Measurements from ENCODE around the gene SIL1.

The SIL1 gene

DNA sequence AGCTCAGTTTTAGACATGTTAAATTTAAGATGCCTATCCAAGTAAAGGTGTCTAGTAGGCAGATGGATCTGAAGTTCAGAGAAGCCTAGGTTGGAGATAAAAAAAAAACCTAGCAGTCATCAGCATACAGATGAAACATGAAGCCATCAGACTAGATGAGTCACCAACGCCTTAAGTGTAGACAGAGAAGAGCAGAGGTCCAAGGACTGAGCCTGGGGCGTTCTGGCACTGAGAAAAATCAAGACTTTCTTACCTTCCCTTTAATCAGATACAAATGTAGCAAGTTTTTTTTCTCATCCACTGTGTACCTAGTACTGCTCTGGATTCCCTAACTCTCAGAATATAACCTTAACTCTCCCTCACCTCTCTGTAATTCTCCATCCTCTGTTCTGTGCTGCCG lies 97.3 kb downstream of the SIL1 start:
- Histone ChIP-seq H3K27me3 (replicated peaks in 2 of 5; ENCODE audit: control insufficient read depth in 4 of 5, insufficient read depth in 5 of 5, low read length in 4 of 5) (no peaks in the 10 kb centered on the region), H3K27ac (ENCODE audit: insufficient read depth in 1 of 2, low read depth in 1 of 2, low read length in 2 of 2, poor library complexity in 1 of 2, severe bottlenecking in 2 of 2) (no peak overlapping the region)
- DNase-seq: no peak

DNA sequence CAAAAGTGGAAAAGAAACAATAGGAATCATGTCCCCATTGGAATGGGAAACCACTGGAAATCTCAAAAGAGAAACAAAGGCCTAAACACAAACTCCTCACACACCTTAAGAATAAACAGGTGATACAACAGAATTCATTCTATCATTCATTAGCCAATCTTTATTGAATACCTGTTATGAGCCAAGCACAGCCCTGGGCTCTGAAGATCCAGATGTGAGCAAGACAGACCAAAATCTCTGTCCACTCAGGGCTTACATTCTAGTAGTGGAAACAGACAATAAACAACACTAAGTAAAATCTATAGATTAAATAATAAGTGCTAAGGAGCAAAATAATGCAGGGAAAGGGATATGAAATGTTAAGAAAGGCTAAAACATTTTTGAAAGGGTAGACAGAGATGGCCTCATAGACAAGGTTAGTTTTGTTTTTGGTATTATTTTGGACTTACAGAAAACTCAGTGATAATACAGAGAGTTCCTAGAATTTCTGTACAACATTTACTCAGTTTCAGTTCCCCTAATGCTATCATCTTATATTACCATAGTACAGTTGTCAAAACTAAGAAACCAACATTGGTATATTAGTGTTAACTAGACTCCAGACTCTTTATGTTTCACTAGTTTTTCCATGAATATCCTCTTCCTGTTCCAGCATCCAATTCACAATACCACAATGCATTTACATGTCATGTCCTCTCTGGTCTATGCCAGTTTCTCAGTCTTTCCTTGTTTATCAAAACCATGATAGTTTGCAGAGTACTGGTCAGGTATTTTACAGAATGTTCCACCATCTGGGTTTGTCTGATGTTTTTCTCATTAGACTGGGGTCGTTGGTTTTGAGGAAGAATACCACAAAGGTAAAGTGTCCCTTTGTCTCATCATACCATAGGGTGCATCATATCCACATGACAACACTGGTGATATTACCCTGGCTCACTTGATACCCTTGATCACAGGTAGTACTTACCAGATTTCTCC lies 103.7 kb downstream of the SIL1 start:
- H3K4me3 ChIP-seq (ENCODE audit: control insufficient read depth in 1 of 7, extremely low read depth in 1 of 7, insufficient read depth in 4 of 7, low read depth in 2 of 7, low read length in 6 of 7): no peak overlapping the region
- peaks cover 2 to 38% (median 19%) of the 10 kb centered on the region in 4 experiments for H3K4me1 ChIP-seq (ENCODE audit: control extremely low read depth in 1 of 4, control insufficient read depth in 4 of 4, insufficient read depth in 4 of 4, low read length in 3 of 4)
- no peaks in the 10 kb centered on the region for H3K27me3 ChIP-seq (replicated peaks in 2 of 5; ENCODE audit: control insufficient read depth in 4 of 5, insufficient read depth in 5 of 5, low read length in 4 of 5)
- no peak overlapping the region for H3K27ac ChIP-seq (ENCODE audit: insufficient read depth in 1 of 2, low read depth in 1 of 2, low read length in 2 of 2, poor library complexity in 1 of 2, severe bottlenecking in 2 of 2)
- CTCF ChIA-PET: interaction anchor here (1.5 to 1.7 kb wide), 2 partner anchors 166 to 168 kb away, joined by 3 to 8 read pairs; no protein-coding TSS in a partner anchor
- H3K9me3 ChIP-seq (ENCODE audit: control extremely low read depth in 1 of 5, control insufficient read depth in 4 of 5, insufficient read depth in 2 of 5, low read depth in 1 of 5, low read length in 4 of 5): no peaks in the 10 kb centered on the region
- peaks cover 0 to 3% (median 0%) of the 10 kb centered on the region in 4 experiments for H3K36me3 ChIP-seq (ENCODE audit: control insufficient read depth in 4 of 4, insufficient read depth in 4 of 4, low read length in 3 of 4)
- POLR2A ChIA-PET: no interaction called here
- DNase-seq: no peak
- WGBS (ENCODE audit: insufficient coverage): 64% methylated on average over 1 of the region's 1 CpG

More for the DNA sequence above, 97.3 kb downstream of the SIL1 start:
- 95% methylated on average over 3 of the region's 3 CpGs for WGBS (ENCODE audit: insufficient coverage)
- peaks cover 0 to 8% (median 6%) of the 10 kb centered on the region in 4 experiments for H3K36me3 ChIP-seq (ENCODE audit: control insufficient read depth in 4 of 4, insufficient read depth in 4 of 4, low read length in 3 of 4)
- no peaks in the 10 kb centered on the region for H3K9me3 ChIP-seq (ENCODE audit: control extremely low read depth in 1 of 5, control insufficient read depth in 4 of 5, insufficient read depth in 2 of 5, low read depth in 1 of 5, low read length in 4 of 5)
- POLR2A ChIA-PET: no interaction called here
- H3K4me3 ChIP-seq (ENCODE audit: control insufficient read depth in 1 of 7, extremely low read depth in 1 of 7, insufficient read depth in 4 of 7, low read depth in 2 of 7, low read length in 6 of 7): no peak overlapping the region
- CTCF ChIA-PET: interaction anchor here (2.8 kb wide), 1 partner anchor 38 kb away, joined by 7 read pairs; no protein-coding TSS in a partner anchor
- H3K4me1 ChIP-seq (ENCODE audit: control extremely low read depth in 1 of 4, control insufficient read depth in 4 of 4, insufficient read depth in 4 of 4, low read length in 3 of 4): peaks cover 0 to 9% (median 0%) of the 10 kb centered on the region in 4 experiments

DNA sequence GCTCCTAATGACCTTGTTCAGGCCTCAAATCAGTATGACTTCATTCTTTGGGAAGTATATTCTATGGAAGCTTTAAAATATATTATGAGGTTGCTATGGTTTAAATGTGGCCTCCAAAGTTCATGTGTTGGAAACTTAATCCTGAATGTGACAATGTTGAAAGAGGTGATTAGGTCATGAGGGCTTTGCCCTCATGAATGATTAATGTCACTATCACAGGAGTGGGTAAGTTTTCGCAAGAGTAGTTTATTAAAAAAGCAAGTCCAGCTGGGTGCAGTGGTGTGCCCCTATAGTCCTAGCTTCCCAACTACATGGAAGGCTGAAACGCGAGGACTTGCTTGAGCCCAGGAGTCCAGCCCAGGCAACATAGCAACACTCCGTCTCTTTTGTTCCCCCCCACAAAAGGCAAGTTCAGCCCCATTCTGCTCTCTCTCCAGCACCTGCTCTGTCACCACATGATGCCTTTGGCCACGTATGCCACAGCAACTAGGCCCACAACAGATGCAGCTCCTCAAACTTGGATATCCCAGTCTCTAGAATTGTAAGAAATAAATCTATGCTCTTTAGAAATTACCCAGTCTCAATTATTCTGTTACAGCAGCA lies 105.3 kb downstream of the SIL1 start:
- no peak overlapping the region for H3K27ac ChIP-seq (ENCODE audit: insufficient read depth in 1 of 2, low read depth in 1 of 2, low read length in 2 of 2, poor library complexity in 1 of 2, severe bottlenecking in 2 of 2)
- POLR2A ChIA-PET: no interaction called here
- H3K4me1 ChIP-seq (ENCODE audit: control extremely low read depth in 1 of 4, control insufficient read depth in 4 of 4, insufficient read depth in 4 of 4, low read length in 3 of 4): peaks cover 2 to 54% (median 30%) of the 10 kb centered on the region in 4 experiments
- H3K4me3 ChIP-seq (ENCODE audit: control insufficient read depth in 1 of 7, extremely low read depth in 1 of 7, insufficient read depth in 4 of 7, low read depth in 2 of 7, low read length in 6 of 7): peak overlapping the region in 1 of 7 experiments; percentile 28
- no peaks in the 10 kb centered on the region for H3K27me3 ChIP-seq (replicated peaks in 2 of 5; ENCODE audit: control insufficient read depth in 4 of 5, insufficient read depth in 5 of 5, low read length in 4 of 5)
- WGBS (ENCODE audit: insufficient coverage): 89% methylated on average over 4 of the region's 5 CpGs
- no peaks in the 10 kb centered on the region for H3K9me3 ChIP-seq (ENCODE audit: control extremely low read depth in 1 of 5, control insufficient read depth in 4 of 5, insufficient read depth in 2 of 5, low read depth in 1 of 5, low read length in 4 of 5)
- CTCF ChIA-PET: interaction anchor here (0.8 to 1.9 kb wide), 8 partner anchors 11 to 174 kb away, joined by 3 to 8 read pairs (median 3); no protein-coding TSS in a partner anchor
- H3K36me3 ChIP-seq (ENCODE audit: control insufficient read depth in 4 of 4, insufficient read depth in 4 of 4, low read length in 3 of 4): peaks cover 0 to 3% (median 0%) of the 10 kb centered on the region in 4 experiments
- peak in 1 of 3 donors; percentile 31 for DNase-seq

DNA sequence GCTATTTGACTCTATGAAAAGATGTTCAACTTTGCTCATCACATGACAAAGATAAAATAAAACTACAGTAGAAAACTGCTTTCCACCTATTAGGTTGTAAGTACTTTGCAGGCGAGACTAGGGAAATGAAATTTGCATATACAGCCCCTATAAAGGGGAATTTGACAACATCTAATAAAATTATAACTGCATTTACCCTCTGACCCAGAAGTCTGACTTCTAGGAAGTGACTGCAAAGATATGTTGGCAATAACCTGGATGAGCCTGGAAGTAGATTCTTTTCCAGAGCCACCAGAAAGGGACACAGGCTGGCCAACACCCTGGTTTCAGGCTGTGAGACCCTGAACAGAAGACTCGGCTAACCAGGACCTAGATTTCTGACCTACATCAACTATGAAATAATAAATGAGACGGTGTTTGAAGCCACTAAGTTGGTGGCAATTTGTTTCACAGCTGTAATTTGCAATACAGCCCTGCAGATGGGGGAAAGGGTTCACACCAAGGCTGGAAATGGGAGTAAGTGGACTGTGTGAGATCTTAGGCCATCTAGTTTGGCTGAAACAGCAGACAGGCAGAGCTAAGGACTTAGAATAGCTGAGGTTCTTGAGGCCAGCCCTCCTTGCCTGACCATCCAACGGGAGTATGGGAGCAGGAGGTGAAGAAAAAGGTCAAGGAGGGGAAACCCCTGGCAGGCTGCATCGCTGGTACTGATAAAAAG lies 106.6 kb downstream of the SIL1 start:
- ChIA-PET CTCF (interaction anchor here (0.6 to 1.9 kb wide), 8 partner anchors 9 to 302 kb away, joined by 3 to 8 read pairs (median 4); no protein-coding TSS in a partner anchor), POLR2A (interaction anchor here (1.6 kb wide), 1 partner anchor 171 kb away, joined by 7 read pairs; no protein-coding TSS in a partner anchor)
- peak; percentile 64 to 69 (median 69) for DNase-seq
- WGBS (ENCODE audit: insufficient coverage): 0% methylated on average over 2 of the region's 5 CpGs
- Histone ChIP-seq H3K27me3 (replicated peaks in 2 of 5; ENCODE audit: control insufficient read depth in 4 of 5, insufficient read depth in 5 of 5, low read length in 4 of 5) (no peaks in the 10 kb centered on the region), H3K9me3 (ENCODE audit: control extremely low read depth in 1 of 5, control insufficient read depth in 4 of 5, insufficient read depth in 2 of 5, low read depth in 1 of 5, low read length in 4 of 5) (no peaks in the 10 kb centered on the region), H3K36me3 (ENCODE audit: control insufficient read depth in 4 of 4, insufficient read depth in 4 of 4, low read length in 3 of 4) (peaks cover 0 to 3% (median 0%) of the 10 kb centered on the region in 4 experiments), H3K4me3 (ENCODE audit: control insufficient read depth in 1 of 7, extremely low read depth in 1 of 7, insufficient read depth in 4 of 7, low read depth in 2 of 7, low read length in 6 of 7) (no peak overlapping the region), H3K27ac (ENCODE audit: insufficient read depth in 1 of 2, low read depth in 1 of 2, low read length in 2 of 2, poor library complexity in 1 of 2, severe bottlenecking in 2 of 2) (peak overlapping the region; percentile 25 to 57), H3K4me1 (ENCODE audit: control extremely low read depth in 1 of 4, control insufficient read depth in 4 of 4, insufficient read depth in 4 of 4, low read length in 3 of 4) (peaks cover 2 to 55% (median 32%) of the 10 kb centered on the region in 4 experiments)

DNA sequence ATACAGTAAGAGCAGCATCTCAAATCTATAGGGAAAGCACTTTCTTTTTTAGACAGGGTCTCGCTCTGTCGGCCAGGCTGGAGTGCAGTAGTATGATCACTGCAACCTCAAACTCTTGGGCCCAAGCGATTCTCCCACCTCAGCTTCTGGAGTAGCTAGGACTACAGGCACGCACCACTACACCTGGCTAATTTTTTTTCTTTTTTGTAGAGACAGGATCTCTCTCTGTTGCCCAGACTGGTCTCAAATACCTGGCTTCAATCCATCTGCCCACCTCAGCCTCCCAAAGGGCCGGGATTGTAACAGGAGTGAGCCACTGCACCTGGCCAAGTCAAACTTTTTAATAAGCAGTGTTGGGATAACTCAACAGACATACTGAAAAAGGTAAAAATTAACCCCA lies 107.6 kb downstream of the SIL1 start:
- Histone ChIP-seq H3K4me3 (ENCODE audit: control insufficient read depth in 1 of 7, extremely low read depth in 1 of 7, insufficient read depth in 4 of 7, low read depth in 2 of 7, low read length in 6 of 7) (no peak overlapping the region), H3K27me3 (replicated peaks in 2 of 5; ENCODE audit: control insufficient read depth in 4 of 5, insufficient read depth in 5 of 5, low read length in 4 of 5) (no peaks in the 10 kb centered on the region), H3K27ac (ENCODE audit: insufficient read depth in 1 of 2, low read depth in 1 of 2, low read length in 2 of 2, poor library complexity in 1 of 2, severe bottlenecking in 2 of 2) (no peak overlapping the region), H3K4me1 (ENCODE audit: control extremely low read depth in 1 of 4, control insufficient read depth in 4 of 4, insufficient read depth in 4 of 4, low read length in 3 of 4) (peaks cover 2 to 52% (median 32%) of the 10 kb centered on the region in 4 experiments), H3K36me3 (ENCODE audit: control insufficient read depth in 4 of 4, insufficient read depth in 4 of 4, low read length in 3 of 4) (peaks cover 0 to 3% (median under 1%) of the 10 kb centered on the region in 4 experiments), H3K9me3 (ENCODE audit: control extremely low read depth in 1 of 5, control insufficient read depth in 4 of 5, insufficient read depth in 2 of 5, low read depth in 1 of 5, low read length in 4 of 5) (no peaks in the 10 kb centered on the region)
- 98% methylated on average over 4 of the region's 5 CpGs for WGBS (ENCODE audit: insufficient coverage)
- ChIA-PET POLR2A (interaction anchor here (1.6 kb wide), 1 partner anchor 172 kb away, joined by 7 read pairs; no protein-coding TSS in a partner anchor), CTCF (interaction anchor here (4.2 kb wide), 1 partner anchor 12 kb away, joined by 32 read pairs; no protein-coding TSS in a partner anchor)
- no peak for DNase-seq

DNA sequence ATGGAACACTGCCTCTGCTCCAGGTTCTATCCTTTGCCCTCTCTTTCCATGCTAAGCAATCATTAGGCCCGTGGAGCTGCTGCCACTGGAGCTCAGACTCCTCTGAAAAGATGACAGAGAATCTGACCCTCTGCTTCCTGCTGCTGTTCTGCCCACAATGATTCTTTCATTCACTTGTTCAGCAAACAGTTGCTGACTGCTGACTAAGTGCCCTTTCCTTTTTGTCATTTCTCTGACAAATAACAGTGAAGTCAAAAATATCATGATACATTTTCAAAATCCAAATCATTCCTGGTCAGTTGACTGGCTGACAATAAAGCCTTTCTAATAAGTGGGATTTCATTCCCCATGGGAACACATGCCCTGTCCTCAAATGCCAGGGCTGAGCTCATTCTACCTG lies 110.1 kb downstream of the SIL1 start:
- Histone ChIP-seq H3K36me3 (ENCODE audit: control insufficient read depth in 4 of 4, insufficient read depth in 4 of 4, low read length in 3 of 4) (peaks cover 0 to 2% (median 0%) of the 10 kb centered on the region in 4 experiments), H3K27me3 (replicated peaks in 2 of 5; ENCODE audit: control insufficient read depth in 4 of 5, insufficient read depth in 5 of 5, low read length in 4 of 5) (no peaks in the 10 kb centered on the region), H3K4me3 (ENCODE audit: control insufficient read depth in 1 of 7, extremely low read depth in 1 of 7, insufficient read depth in 4 of 7, low read depth in 2 of 7, low read length in 6 of 7) (no peak overlapping the region), H3K9me3 (ENCODE audit: control extremely low read depth in 1 of 5, control insufficient read depth in 4 of 5, insufficient read depth in 2 of 5, low read depth in 1 of 5, low read length in 4 of 5) (no peaks in the 10 kb centered on the region), H3K27ac (ENCODE audit: insufficient read depth in 1 of 2, low read depth in 1 of 2, low read length in 2 of 2, poor library complexity in 1 of 2, severe bottlenecking in 2 of 2) (no peak overlapping the region), H3K4me1 (ENCODE audit: control extremely low read depth in 1 of 4, control insufficient read depth in 4 of 4, insufficient read depth in 4 of 4, low read length in 3 of 4) (peaks cover 2 to 49% (median 29%) of the 10 kb centered on the region in 4 experiments)
- 0% methylated on average over 1 of the region's 1 CpG for WGBS (ENCODE audit: insufficient coverage)
- DNase-seq: peak in 2 of 3 donors; percentile 33 to 55
- ChIA-PET POLR2A (no interaction called here), CTCF (interaction anchor here (1.1 to 4.2 kb wide), 4 partner anchors 9 to 182 kb away, joined by 3 to 32 read pairs (median 4); no protein-coding TSS in a partner anchor)
